Measurements from ENCODE around the gene VWA5B1.

DNA sequence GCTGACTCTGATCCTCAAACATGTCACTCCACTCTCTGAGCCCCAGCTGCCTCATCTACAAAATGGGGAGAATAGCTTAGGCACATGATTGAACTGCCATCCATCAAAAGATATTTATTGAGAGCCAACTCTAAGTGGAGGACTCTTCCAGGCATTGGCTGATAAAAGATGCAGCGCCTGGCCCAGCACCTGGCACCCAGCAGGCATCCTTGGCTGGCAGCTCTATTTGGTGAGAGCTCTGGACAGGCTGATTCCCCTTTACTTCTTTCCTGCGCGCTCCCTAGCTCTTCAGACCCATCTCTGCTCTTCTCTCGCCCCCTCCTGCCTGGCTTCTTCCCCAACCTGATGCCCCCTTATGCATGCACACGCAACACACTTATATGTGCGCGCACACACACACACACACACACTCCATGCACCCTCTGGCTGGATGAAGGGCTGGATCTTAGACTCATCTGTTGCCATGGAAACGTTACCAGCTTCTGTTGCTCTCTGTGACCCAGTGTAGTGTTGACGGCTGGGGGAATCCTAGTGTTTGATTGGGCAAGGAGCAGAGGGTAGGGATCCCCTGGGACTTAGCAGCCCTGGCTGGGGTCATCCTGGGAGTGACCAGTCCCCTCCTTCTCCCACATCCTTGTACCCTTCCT, 49.3 kb downstream of the VWA5B1 start:
- TF ChIP-seq ZNF114 (CRISPR knock-in tag; IDR thresholded peaks at IDR 0.05): no peak
- no peak for TF ChIP-seq POLR2AphosphoS5 (IDR thresholded peaks at IDR 0.05; ENCODE audit: low read depth)
- TF ChIP-seq, protein P1, sequence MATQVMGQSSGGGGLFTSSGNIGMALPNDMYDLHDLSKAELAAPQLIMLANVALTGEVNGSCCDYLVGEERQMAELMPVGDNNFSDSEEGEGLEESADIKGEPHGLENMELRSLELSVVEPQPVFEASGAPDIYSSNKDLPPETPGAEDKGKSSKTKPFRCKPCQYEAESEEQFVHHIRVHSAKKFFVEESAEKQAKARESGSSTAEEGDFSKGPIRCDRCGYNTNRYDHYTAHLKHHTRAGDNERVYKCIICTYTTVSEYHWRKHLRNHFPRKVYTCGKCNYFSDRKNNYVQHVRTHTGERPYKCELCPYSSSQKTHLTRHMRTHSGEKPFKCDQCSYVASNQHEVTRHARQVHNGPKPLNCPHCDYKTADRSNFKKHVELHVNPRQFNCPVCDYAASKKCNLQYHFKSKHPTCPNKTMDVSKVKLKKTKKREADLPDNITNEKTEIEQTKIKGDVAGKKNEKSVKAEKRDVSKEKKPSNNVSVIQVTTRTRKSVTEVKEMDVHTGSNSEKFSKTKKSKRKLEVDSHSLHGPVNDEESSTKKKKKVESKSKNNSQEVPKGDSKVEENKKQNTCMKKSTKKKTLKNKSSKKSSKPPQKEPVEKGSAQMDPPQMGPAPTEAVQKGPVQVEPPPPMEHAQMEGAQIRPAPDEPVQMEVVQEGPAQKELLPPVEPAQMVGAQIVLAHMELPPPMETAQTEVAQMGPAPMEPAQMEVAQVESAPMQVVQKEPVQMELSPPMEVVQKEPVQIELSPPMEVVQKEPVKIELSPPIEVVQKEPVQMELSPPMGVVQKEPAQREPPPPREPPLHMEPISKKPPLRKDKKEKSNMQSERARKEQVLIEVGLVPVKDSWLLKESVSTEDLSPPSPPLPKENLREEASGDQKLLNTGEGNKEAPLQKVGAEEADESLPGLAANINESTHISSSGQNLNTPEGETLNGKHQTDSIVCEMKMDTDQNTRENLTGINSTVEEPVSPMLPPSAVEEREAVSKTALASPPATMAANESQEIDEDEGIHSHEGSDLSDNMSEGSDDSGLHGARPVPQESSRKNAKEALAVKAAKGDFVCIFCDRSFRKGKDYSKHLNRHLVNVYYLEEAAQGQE (IDR thresholded peaks at IDR 0.05; ENCODE audit: unreplicated experiment): no peak
- TF ChIP-seq, protein P2, sequence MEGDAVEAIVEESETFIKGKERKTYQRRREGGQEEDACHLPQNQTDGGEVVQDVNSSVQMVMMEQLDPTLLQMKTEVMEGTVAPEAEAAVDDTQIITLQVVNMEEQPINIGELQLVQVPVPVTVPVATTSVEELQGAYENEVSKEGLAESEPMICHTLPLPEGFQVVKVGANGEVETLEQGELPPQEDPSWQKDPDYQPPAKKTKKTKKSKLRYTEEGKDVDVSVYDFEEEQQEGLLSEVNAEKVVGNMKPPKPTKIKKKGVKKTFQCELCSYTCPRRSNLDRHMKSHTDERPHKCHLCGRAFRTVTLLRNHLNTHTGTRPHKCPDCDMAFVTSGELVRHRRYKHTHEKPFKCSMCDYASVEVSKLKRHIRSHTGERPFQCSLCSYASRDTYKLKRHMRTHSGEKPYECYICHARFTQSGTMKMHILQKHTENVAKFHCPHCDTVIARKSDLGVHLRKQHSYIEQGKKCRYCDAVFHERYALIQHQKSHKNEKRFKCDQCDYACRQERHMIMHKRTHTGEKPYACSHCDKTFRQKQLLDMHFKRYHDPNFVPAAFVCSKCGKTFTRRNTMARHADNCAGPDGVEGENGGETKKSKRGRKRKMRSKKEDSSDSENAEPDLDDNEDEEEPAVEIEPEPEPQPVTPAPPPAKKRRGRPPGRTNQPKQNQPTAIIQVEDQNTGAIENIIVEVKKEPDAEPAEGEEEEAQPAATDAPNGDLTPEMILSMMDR (conservative IDR thresholded peaks at IDR 0.05; ENCODE audit: low read depth in 2 of 2): no peak
- no peak for TF ChIP-seq EZH2phosphoT487 (IDR thresholded peaks at IDR 0.05; ENCODE audit: unreplicated experiment)
- TF ChIP-seq EZH2 (IDR thresholded peaks at IDR 0.05; ENCODE audit: low read depth, unreplicated experiment): no peak
- no peak for TF ChIP-seq CREB1 (CRISPR knock-in tag; IDR thresholded peaks at IDR 0.05; ENCODE audit: low read depth)
- TF ChIP-seq NANOG (IDR thresholded peaks at IDR 0.05; ENCODE audit: borderline replicate concordance): no peak
- TF ChIP-seq, protein P3, sequence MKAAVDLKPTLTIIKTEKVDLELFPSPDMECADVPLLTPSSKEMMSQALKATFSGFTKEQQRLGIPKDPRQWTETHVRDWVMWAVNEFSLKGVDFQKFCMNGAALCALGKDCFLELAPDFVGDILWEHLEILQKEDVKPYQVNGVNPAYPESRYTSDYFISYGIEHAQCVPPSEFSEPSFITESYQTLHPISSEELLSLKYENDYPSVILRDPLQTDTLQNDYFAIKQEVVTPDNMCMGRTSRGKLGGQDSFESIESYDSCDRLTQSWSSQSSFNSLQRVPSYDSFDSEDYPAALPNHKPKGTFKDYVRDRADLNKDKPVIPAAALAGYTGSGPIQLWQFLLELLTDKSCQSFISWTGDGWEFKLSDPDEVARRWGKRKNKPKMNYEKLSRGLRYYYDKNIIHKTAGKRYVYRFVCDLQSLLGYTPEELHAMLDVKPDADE (IDR thresholded peaks at IDR 0.05): no peak
- TF ChIP-seq ZNF331 (CRISPR knock-in tag; IDR thresholded peaks at IDR 0.05; ENCODE audit: low read depth): no peak
- no peak for TF ChIP-seq STAT1 (IDR thresholded peaks at IDR 0.05; ENCODE audit: unreplicated experiment)
- TF ChIP-seq JUNB (IDR thresholded peaks at IDR 0.05; ENCODE audit: unreplicated experiment): no peak

Data from GM23338 (cell line).